SK-N-SH (cell line): ENCODE data around the gene DGKH. TPM values are rescaled to one million over a fixed set of nuclear protein-coding genes. Genes with fewer than 3 reads are reported as not detected.

Experiments
- CTCF ChIA-PET: fragments of 300-600, 350-600 bp; formaldehyde crosslinking; extraction: SDS; loops from one replicate; lab custom pipeline; 2021; lab: Yijun Ruan, JAX
- POLR2A ChIA-PET: fragments of 350-600 bp; sonication (Branson Sonifier 250); formaldehyde crosslinking; extraction: SDS; loops from one replicate; lab custom pipeline; 2020; ENCODE audit warnings: antibody characterized with exemption, inconsistent platforms; lab: Yijun Ruan, JAX
- DNase-seq: peaks from one replicate; pipeline ENCODE4 v3.0.0; 2012
- H2AFZ ChIP-seq: fragments of 200-600 bp; sonication (generic); 2 replicates; pipeline ENCODE4 v1.8.1; 2016; ENCODE audit warnings: antibody characterized with exemption, mild to moderate bottlenecking, low read depth
- H3F3A ChIP-seq: fragments of 200-600 bp; sonication (generic); replicated peaks from 2 replicates; pipeline ENCODE3; 2016; ENCODE audit warnings: antibody characterized with exemption, mild to moderate bottlenecking; ENCODE audit not compliant: insufficient read depth
- H3K27ac ChIP-seq, 2 experiments: fragments of 200-500 bp in 1 of 2; fragments of 200-600 bp in 1 of 2; sonication (Bioruptor generic) in 1 of 2; sonication (generic), shearing (Covaris generic) in 1 of 2; 2 replicates each; pipeline versions ENCODE4 v1.5.1 to v1.6.1; 2014 to 2016; ENCODE audit warnings: low read depth in 2 of 2, inconsistent platforms in 1 of 2, low read length in 1 of 2, mild to moderate bottlenecking in 1 of 2, mixed read lengths in 1 of 2
- H3K27me3 ChIP-seq: fragments of 200-600 bp; sonication (generic), shearing (Covaris generic); 2 replicates; pipeline ENCODE4 v1.6.1; 2016; ENCODE audit warnings: mixed run types; ENCODE audit not compliant: insufficient read depth
- H3K36me3 ChIP-seq, 2 experiments: fragments of 200-500 bp in 1 of 2; fragments of 200-600 bp in 1 of 2; sonication (Bioruptor generic) in 1 of 2; sonication (generic) in 1 of 2; replicated peaks in 1 of 2; 2 replicates each; pipeline versions ENCODE3 to v1.5.1; 2014 to 2016; ENCODE audit warnings: low read length in 1 of 2, mild to moderate bottlenecking in 1 of 2; ENCODE audit not compliant: insufficient read depth in 2 of 2, control insufficient read depth in 1 of 2
- H3K4me1 ChIP-seq, 2 experiments: fragments of 200-500 bp in 1 of 2; fragments of 200-600 bp in 1 of 2; sonication (Bioruptor generic) in 1 of 2; sonication (generic), shearing (Covaris generic) in 1 of 2; 2 replicates each; pipeline versions ENCODE4 v1.5.1 to v1.6.1; 2014 to 2016; ENCODE audit warnings: low read depth in 1 of 2, low read length in 1 of 2, mixed run types in 1 of 2; ENCODE audit not compliant: insufficient read depth in 2 of 2, control insufficient read depth in 1 of 2
- H3K4me2 ChIP-seq: fragments of 200-600 bp; sonication (generic), shearing (Covaris generic); 2 replicates; pipeline ENCODE4 v1.6.1; 2017; ENCODE audit warnings: mixed run types
- H3K4me3 ChIP-seq, 2 experiments: fragments of 200-500 bp in 1 of 2; fragments of 200-600 bp in 1 of 2; sonication (Bioruptor generic) in 1 of 2; sonication (generic), shearing (Covaris generic) in 1 of 2; 2 replicates each; pipeline versions ENCODE4 v1.5.1 to v1.8.1; 2014 to 2016; ENCODE audit warnings: low read depth in 2 of 2, inconsistent platforms in 1 of 2, low read length in 1 of 2, mild to moderate bottlenecking in 1 of 2, mixed read lengths in 1 of 2, moderate library complexity in 1 of 2
- H3K79me2 ChIP-seq: fragments of 200-600 bp; sonication (generic); 2 replicates; pipeline ENCODE4 v1.8.1; 2017; ENCODE audit warnings: mild to moderate bottlenecking; ENCODE audit not compliant: insufficient read depth
- H3K9ac ChIP-seq: fragments of 200-600 bp; sonication (generic); 2 replicates; pipeline ENCODE4 v1.6.1; 2017; ENCODE audit warnings: mixed run types
- H3K9me2 ChIP-seq: fragments of 200-600 bp; sonication (generic); 2 replicates; pipeline ENCODE4 v1.6.1; 2017; ENCODE audit warnings: mixed run types
- H3K9me3 ChIP-seq: fragments of 200-600 bp; sonication (generic); 2 replicates; pipeline ENCODE4 v1.6.1; 2017; ENCODE audit warnings: mixed run types, mild to moderate bottlenecking, moderate library complexity
- H4K20me1 ChIP-seq: fragments of 200-600 bp; sonication (generic); 2 replicates; pipeline ENCODE4 v1.6.1; 2017; ENCODE audit warnings: mild to moderate bottlenecking, mixed run types; ENCODE audit not compliant: insufficient read depth
- GABPA ChIP-seq: IDR thresholded peaks from 2 replicates; pipeline ENCODE4 v1.4.0; 2012; ENCODE audit warnings: low read depth, mild to moderate bottlenecking
- RXRA ChIP-seq: IDR thresholded peaks from 2 replicates; pipeline ENCODE4 v1.4.0; 2012; ENCODE audit warnings: low read depth, mild to moderate bottlenecking, borderline replicate concordance
- TCF12 ChIP-seq: IDR thresholded peaks from 2 replicates; pipeline ENCODE4 v1.4.0; 2012
- TEAD4 ChIP-seq: IDR thresholded peaks from 2 replicates; pipeline ENCODE4 v1.4.0; 2012; ENCODE audit warnings: mild to moderate bottlenecking, borderline replicate concordance; ENCODE audit not compliant: insufficient read depth
- WGBS: methylation state at CpG from one replicate; pipeline ENCODE4 v1.1.6; 2017; ENCODE audit warnings: low lambda C conversion rate; 5-methylcytosine and 5-hydroxymethylcytosine counted together
- polyA plus RNA-seq, 3 experiments: library from polyadenylated mRNA; depleted of rRNA; stranded (reverse); fragments of >200 nt; gene quantifications; 2 replicates each; pipeline ENCODE4 v1.2.3, GENCODE V29; 2012
- TF ChIP-seq, protein P1 (sequence below): IDR thresholded peaks from 2 replicates; pipeline ENCODE4; 2012
- TF ChIP-seq, protein P2 (sequence below): fragments of 200-600 bp; sonication (generic); IDR thresholded peaks from 2 replicates; pipeline ENCODE4 v1.6.1; 2017; ENCODE audit warnings: antibody characterized with exemption, mild to moderate bottlenecking, moderate library complexity
- TF ChIP-seq, protein P3 (sequence below): fragments of 150-350 bp; IDR thresholded peaks from 2 replicates; pipeline ENCODE4 v1.6.1; 2016; ENCODE audit warnings: mild to moderate bottlenecking, low read depth, low read length
- TF ChIP-seq, protein P4 (sequence below): IDR thresholded peaks from 2 replicates; pipeline ENCODE4 v1.4.0; 2012; ENCODE audit warnings: low read depth, borderline replicate concordance

The DGKH gene
- polyA plus RNA-seq, 1 of the 3 experiments (the other 2 are of a cell fraction) = 2.5 TPM

DNA sequence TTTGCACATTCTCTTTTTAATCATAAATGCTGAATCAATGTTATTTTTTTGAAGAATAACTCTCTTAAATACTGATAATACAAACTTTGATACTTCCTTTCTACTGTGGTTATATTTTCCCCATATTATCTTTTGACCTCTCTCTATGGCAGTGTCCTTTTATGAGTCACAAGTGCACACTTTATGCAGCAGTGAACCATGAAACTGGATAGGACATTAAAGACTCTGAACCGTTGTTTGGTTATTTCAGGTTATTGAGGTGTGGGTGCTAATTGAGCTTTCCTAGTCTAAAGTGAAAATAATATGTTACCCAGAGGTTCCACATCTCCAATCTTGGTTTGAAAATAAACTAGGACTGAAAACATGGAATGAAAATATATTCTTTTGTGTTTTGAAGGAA, 71.4 kb downstream of the DGKH start:
- 92% methylated on average over 1 of the region's 1 CpG for WGBS

DNA sequence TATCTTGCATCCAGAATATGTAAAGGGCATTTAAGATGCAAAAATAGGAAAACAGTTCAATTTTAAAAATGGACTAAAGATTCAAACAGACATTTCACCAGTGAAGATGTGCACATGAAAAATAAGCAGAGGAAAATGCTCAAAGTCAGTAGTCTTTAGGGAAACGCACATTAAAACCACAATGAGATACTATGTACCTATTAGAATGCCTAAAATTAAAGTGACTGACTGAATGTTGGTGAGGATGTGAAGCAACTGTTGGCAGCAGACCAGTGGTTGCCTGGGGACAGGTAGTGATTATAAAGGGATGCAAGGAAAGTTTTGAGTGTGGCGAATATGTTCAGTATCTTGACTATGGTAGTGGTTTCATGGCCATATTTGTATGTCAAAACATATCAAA, 75.2 kb downstream of the DGKH start:
- POLR2A ChIA-PET = no interaction called here
- H3K9me3 ChIP-seq = no peaks in the 10 kb centered on the region
- no peak overlapping the region for H2AFZ ChIP-seq
- WGBS = 96% methylated on average over 2 of the region's 2 CpGs
- no peak overlapping the region for H3K4me2 ChIP-seq
- peaks cover 4 to 6% of the 10 kb centered on the region in 2 experiments for H3K36me3 ChIP-seq
- DNase-seq = no peak
- no peak overlapping the region for H3K27ac ChIP-seq
- H3F3A ChIP-seq = no peaks in the 10 kb centered on the region
- no peaks in the 10 kb centered on the region for H3K9me2 ChIP-seq
- no peak overlapping the region for H3K9ac ChIP-seq
- H3K4me1 ChIP-seq = peaks cover 0 to 11% of the 10 kb centered on the region in 2 experiments; a peak in 2 of 4 replicates
- CTCF ChIA-PET = interaction anchor here (1.3 to 1.6 kb wide), 2 partner anchors 16 to 476 kb away, joined by 3 to 5 read pairs; no protein-coding TSS in a partner anchor
- TF ChIP-seq GABPA (no peak), RXRA (no peak), TEAD4 (no peak)
- TF ChIP-seq, protein P1, sequence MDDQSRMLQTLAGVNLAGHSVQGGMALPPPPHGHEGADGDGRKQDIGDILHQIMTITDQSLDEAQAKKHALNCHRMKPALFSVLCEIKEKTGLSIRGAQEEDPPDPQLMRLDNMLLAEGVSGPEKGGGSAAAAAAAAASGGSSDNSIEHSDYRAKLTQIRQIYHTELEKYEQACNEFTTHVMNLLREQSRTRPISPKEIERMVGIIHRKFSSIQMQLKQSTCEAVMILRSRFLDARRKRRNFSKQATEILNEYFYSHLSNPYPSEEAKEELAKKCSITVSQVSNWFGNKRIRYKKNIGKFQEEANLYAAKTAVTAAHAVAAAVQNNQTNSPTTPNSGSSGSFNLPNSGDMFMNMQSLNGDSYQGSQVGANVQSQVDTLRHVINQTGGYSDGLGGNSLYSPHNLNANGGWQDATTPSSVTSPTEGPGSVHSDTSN = no peak
- TF ChIP-seq, protein P2, sequence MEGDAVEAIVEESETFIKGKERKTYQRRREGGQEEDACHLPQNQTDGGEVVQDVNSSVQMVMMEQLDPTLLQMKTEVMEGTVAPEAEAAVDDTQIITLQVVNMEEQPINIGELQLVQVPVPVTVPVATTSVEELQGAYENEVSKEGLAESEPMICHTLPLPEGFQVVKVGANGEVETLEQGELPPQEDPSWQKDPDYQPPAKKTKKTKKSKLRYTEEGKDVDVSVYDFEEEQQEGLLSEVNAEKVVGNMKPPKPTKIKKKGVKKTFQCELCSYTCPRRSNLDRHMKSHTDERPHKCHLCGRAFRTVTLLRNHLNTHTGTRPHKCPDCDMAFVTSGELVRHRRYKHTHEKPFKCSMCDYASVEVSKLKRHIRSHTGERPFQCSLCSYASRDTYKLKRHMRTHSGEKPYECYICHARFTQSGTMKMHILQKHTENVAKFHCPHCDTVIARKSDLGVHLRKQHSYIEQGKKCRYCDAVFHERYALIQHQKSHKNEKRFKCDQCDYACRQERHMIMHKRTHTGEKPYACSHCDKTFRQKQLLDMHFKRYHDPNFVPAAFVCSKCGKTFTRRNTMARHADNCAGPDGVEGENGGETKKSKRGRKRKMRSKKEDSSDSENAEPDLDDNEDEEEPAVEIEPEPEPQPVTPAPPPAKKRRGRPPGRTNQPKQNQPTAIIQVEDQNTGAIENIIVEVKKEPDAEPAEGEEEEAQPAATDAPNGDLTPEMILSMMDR = no peak
- TF ChIP-seq, protein P3, sequence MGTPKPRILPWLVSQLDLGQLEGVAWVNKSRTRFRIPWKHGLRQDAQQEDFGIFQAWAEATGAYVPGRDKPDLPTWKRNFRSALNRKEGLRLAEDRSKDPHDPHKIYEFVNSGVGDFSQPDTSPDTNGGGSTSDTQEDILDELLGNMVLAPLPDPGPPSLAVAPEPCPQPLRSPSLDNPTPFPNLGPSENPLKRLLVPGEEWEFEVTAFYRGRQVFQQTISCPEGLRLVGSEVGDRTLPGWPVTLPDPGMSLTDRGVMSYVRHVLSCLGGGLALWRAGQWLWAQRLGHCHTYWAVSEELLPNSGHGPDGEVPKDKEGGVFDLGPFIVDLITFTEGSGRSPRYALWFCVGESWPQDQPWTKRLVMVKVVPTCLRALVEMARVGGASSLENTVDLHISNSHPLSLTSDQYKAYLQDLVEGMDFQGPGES = no peak
- H3K79me2 ChIP-seq = 0 out of 2 replicates have a peak, but pooled peaks cover 3% of the 10 kb centered on the region
- H4K20me1 ChIP-seq = no peaks in the 10 kb centered on the region
- H3K4me3 ChIP-seq = no peak overlapping the region
- H3K27me3 ChIP-seq = no peaks in the 10 kb centered on the region

More for the DNA sequence above, 71.4 kb downstream of the DGKH start:
- H3F3A ChIP-seq = no peaks in the 10 kb centered on the region
- H3K9me3 ChIP-seq = no peaks in the 10 kb centered on the region
- no peak overlapping the region for H2AFZ ChIP-seq
- 0 out of 2 replicates have a peak, but pooled peaks cover 7% of the 10 kb centered on the region for H3K79me2 ChIP-seq
- peaks cover 0 to 7% of the 10 kb centered on the region in 2 experiments; a peak in 2 of 4 replicates for H3K4me1 ChIP-seq
- TF ChIP-seq, protein P4, sequence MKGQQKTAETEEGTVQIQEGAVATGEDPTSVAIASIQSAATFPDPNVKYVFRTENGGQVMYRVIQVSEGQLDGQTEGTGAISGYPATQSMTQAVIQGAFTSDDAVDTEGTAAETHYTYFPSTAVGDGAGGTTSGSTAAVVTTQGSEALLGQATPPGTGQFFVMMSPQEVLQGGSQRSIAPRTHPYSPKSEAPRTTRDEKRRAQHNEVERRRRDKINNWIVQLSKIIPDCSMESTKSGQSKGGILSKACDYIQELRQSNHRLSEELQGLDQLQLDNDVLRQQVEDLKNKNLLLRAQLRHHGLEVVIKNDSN = no peak
- TF ChIP-seq TCF12 = no peak
- TF ChIP-seq, all 33 proteins: peak for 0
- ChIA-PET POLR2A (no interaction called here), CTCF (interaction anchor here (1.8 to 2.4 kb wide), 3 partner anchors 9 to 452 kb away, joined by 4 to 7 read pairs (median 5); no protein-coding TSS in a partner anchor)
- Histone ChIP-seq H3K4me2 (no peak overlapping the region), H3K36me3 (peaks cover 0 to 2% of the 10 kb centered on the region in 2 experiments), H3K27me3 (no peaks in the 10 kb centered on the region), H3K9ac (no peak overlapping the region), H4K20me1 (no peaks in the 10 kb centered on the region), H3K27ac (no peak overlapping the region), H3K4me3 (no peak overlapping the region), H3K9me2 (no peaks in the 10 kb centered on the region)
- DNase-seq = no peak
